Tibial nerve (tissue), 4 donors: Measurements from ENCODE around the gene SLX4. TPM values are rescaled to one million over a fixed set of nuclear protein-coding genes. Genes with fewer than 3 reads are reported as not detected.

Experiments used
- DNase-seq, 2 donors: peaks; one replicate each; pipeline ENCODE4 v3.0.0-alpha.2; 2019; ENCODE audit warnings: low spot score in 2 of 2
- H3K27ac ChIP-seq, 4 donors: fragments of 200-600 bp; sonication (generic) in 3 of 4; one replicate each; pipeline ENCODE4 v1.5.1; 2017 to 2019; ENCODE audit warnings: mild to moderate bottlenecking in 1 of 4
- H3K27me3 ChIP-seq, 2 donors: fragments of 200-600 bp; sonication (generic) in 1 of 2; one replicate each; pipeline versions ENCODE4 v1.5.1 to v1.6.0; 2017 to 2019
- H3K36me3 ChIP-seq, 3 donors: fragments of 200-600 bp; sonication (generic); one replicate each; pipeline ENCODE4 v1.5.1; 2018 to 2019
- H3K4me1 ChIP-seq, 4 donors: fragments of 200-600 bp; sonication (generic) in 3 of 4; one replicate each; pipeline ENCODE4 v1.5.1; 2017 to 2019
- H3K4me3 ChIP-seq, 4 donors: fragments of 200-600 bp; sonication (generic) in 3 of 4; one replicate each; pipeline ENCODE4 v1.5.1; 2017 to 2019; ENCODE audit warnings: mild to moderate bottlenecking in 1 of 4, moderate library complexity in 1 of 4
- H3K9me3 ChIP-seq, 4 donors: fragments of 200-600 bp; sonication (generic) in 3 of 4; one replicate each; pipeline ENCODE4 v1.5.1; 2017 to 2019
- EP300 ChIP-seq, 2 donors: sonication (generic); formaldehyde crosslinking; IDR thresholded peaks; one replicate each; pipeline ENCODE4 v1.6.1; 2017; ENCODE audit warnings: antibody characterized with exemption in 2 of 2, mild to moderate bottlenecking in 1 of 2
- POLR2A ChIP-seq, 2 donors: fragments of 450-650 bp; IDR thresholded peaks; one replicate each; pipeline ENCODE4 v1.6.1; 2017; ENCODE audit warnings: antibody characterized with exemption in 2 of 2, mild to moderate bottlenecking in 2 of 2, moderate library complexity in 2 of 2
- WGBS, 2 donors: methylation state at CpG; one replicate each; pipeline ENCODE4 v1.1.5; 2018; 5-methylcytosine and 5-hydroxymethylcytosine counted together
- total RNA-seq, 4 donors: library from RNA; depleted of rRNA; stranded (reverse); fragments of >200 nt; gene quantifications; one replicate each; pipeline ENCODE4 v1.1.0, GENCODE V29; 2016
- TF ChIP-seq, protein P1 (sequence below), 5 experiments: fragments of 200-600 bp in 3 of 5; fragments of 450-650 bp in 2 of 5; sonication (generic) in 3 of 5; IDR thresholded peaks; one replicate each; pipeline ENCODE4 v1.5.1; 2016 to 2019; ENCODE audit warnings: antibody characterized with exemption in 5 of 5, mild to moderate bottlenecking in 3 of 5, moderate library complexity in 2 of 5

SLX4 gene
- total RNA-seq, 4 donors from 2014 or later, result 4.8 to 8.1 (median 5.6) TPM

DNA sequence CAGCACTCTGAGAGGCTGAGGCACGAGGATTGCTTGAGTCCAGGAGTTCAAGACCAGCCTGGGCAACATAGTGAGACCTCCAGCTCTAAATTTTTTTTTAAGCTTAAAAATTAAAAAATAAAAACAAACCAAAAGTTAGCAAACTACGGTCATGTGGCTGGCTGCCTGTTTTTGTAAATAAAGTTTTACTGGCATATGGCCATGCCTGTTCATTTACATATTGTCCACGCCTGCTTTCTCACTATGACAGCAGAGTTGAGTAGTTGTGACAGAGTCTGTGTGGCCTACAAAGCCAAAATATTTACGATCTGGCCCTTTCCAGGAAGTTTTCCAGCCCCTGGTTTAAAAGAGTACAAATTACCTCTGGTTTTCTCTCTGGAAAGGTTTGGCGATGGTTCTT, 3.3 kb downstream of the SLX4 start:
- Histone ChIP-seq H3K27me3 (no peaks in the 10 kb centered on the region), H3K4me1 (peaks cover 0 to 26% (median 12%) of the 10 kb centered on the region in 4 donors), H3K27ac (no peak overlapping the region), H3K4me3 (no peak overlapping the region), H3K9me3 (no peaks in the 10 kb centered on the region), H3K36me3 (peaks cover 0 to 32% (median 0%) of the 10 kb centered on the region in 3 donors)
- WGBS, 2 donors, result 83% methylated on average over 5 of the region's 5 CpGs
- DNase-seq, result no peak
- TF ChIP-seq, protein P1, sequence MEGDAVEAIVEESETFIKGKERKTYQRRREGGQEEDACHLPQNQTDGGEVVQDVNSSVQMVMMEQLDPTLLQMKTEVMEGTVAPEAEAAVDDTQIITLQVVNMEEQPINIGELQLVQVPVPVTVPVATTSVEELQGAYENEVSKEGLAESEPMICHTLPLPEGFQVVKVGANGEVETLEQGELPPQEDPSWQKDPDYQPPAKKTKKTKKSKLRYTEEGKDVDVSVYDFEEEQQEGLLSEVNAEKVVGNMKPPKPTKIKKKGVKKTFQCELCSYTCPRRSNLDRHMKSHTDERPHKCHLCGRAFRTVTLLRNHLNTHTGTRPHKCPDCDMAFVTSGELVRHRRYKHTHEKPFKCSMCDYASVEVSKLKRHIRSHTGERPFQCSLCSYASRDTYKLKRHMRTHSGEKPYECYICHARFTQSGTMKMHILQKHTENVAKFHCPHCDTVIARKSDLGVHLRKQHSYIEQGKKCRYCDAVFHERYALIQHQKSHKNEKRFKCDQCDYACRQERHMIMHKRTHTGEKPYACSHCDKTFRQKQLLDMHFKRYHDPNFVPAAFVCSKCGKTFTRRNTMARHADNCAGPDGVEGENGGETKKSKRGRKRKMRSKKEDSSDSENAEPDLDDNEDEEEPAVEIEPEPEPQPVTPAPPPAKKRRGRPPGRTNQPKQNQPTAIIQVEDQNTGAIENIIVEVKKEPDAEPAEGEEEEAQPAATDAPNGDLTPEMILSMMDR (IDR thresholded peaks at IDR 0.05), result no peak
- TF ChIP-seq POLR2A (IDR thresholded peaks at IDR 0.05), result no peak

DNA sequence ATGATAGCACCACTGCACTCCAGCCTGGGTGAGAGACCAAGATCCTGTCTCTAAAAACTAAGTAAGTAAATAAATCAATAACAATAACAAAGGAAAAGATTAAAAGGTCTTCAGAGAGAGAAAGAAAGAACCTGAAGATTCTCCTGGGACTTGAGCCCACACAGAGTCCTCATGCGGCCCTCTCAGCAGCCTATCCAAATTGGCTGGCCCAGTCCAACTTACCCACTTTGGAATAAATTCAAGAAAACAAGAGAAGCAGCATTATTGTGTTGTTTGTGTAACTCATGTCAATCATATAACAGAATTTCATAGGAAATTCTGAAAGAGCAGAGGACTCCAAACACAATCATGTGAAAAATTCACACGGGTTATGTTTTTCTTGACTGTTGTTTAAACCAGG, 3.8 kb downstream of the SLX4 start:
- H3K27ac ChIP-seq, result no peak overlapping the region
- TF ChIP-seq, protein P1 (IDR thresholded peaks at IDR 0.05), result no peak
- TF ChIP-seq POLR2A (IDR thresholded peaks at IDR 0.05) (no peak), EP300 (IDR thresholded peaks at IDR 0.05) (no peak)
- H3K4me3 ChIP-seq, result no peak overlapping the region
- 43 to 45% methylated on average over 2 of the region's 2 CpGs for WGBS, 2 donors
- H3K4me1 ChIP-seq, result peaks cover 0 to 22% (median 11%) of the 10 kb centered on the region in 4 donors
- no peak for DNase-seq
- H3K36me3 ChIP-seq, result peaks cover 0 to 37% (median 0%) of the 10 kb centered on the region in 3 donors
- H3K27me3 ChIP-seq, result no peaks in the 10 kb centered on the region
- H3K9me3 ChIP-seq, result no peaks in the 10 kb centered on the region

- 88 to 89% methylated on average over 7 of the region's 7 CpGs for WGBS, 2 donors
Observed at GRCh38 chr16:3607161-3607560, 4.2 kb downstream of the SLX4 start.

GRCh38 chr16:3606441-3606840, 5.0 kb downstream of the SLX4 start:
- Histone ChIP-seq H3K4me3 (no peak overlapping the region), H3K9me3 (no peaks in the 10 kb centered on the region), H3K27me3 (no peaks in the 10 kb centered on the region), H3K36me3 (peaks cover 0 to 49% (median 0%) of the 10 kb centered on the region in 3 donors), H3K27ac (no peak overlapping the region), H3K4me1 (peaks cover 0 to 14% (median 7%) of the 10 kb centered on the region in 4 donors)
- TF ChIP-seq POLR2A (IDR thresholded peaks at IDR 0.05) (no peak), EP300 (IDR thresholded peaks at IDR 0.05) (no peak)
- TF ChIP-seq, protein P1 (IDR thresholded peaks at IDR 0.05), result no peak
- DNase-seq, result no peak
- 82 to 84% methylated on average over 11 of the region's 11 CpGs for WGBS, 2 donors

More at GRCh38 chr16:3607161-3607560, 4.2 kb downstream of the SLX4 start:
- Histone ChIP-seq H3K4me1 (peaks cover 0 to 17% (median 8%) of the 10 kb centered on the region in 4 donors), H3K4me3 (no peak overlapping the region), H3K36me3 (peaks cover 0 to 41% (median 0%) of the 10 kb centered on the region in 3 donors), H3K9me3 (no peaks in the 10 kb centered on the region), H3K27me3 (no peaks in the 10 kb centered on the region), H3K27ac (no peak overlapping the region)
- TF ChIP-seq, protein P1 (IDR thresholded peaks at IDR 0.05), result no peak
- TF ChIP-seq POLR2A (IDR thresholded peaks at IDR 0.05) (no peak), EP300 (IDR thresholded peaks at IDR 0.05) (no peak)
- no peak for DNase-seq

GRCh38 chr16:3602320-3602653, 9.1 kb downstream of the SLX4 start:
- DNase-seq, result no peak

More at GRCh38 chr16:3602320-3602653, 9.1 kb downstream of the SLX4 start:
- Histone ChIP-seq H3K27ac (no peak overlapping the region), H3K9me3 (peaks cover 0 to 5% (median 0%) of the 10 kb centered on the region in 4 donors), H3K4me3 (no peak overlapping the region), H3K36me3 (peaks cover 0 to 88% (median 0%) of the 10 kb centered on the region in 3 donors), H3K4me1 (no peaks in the 10 kb centered on the region), H3K27me3 (no peaks in the 10 kb centered on the region)
- WGBS, 2 donors, result 94 to 97% methylated on average over 6 to 7 of the region's 7 CpGs
- no peak for TF ChIP-seq POLR2A (IDR thresholded peaks at IDR 0.05)
- TF ChIP-seq, protein P1 (IDR thresholded peaks at IDR 0.05), result no peak
- TF ChIP-seq EP300 (IDR thresholded peaks at IDR 0.05), result no peak
